Activated B cell treated with CpG ODN at 0.5 μM for 24 hours (primary cell): ENCODE data around the gene C11orf21. TPM values are rescaled to one million over a fixed set of nuclear protein-coding genes. Genes with fewer than 3 reads are reported as not detected.

Experiments
- ATAC-seq: fragments of 200-7000 bp; cut with Tn5 transposase; one replicate; pipeline ENCODE4 v1.10.0; 2021; ENCODE audit warnings: low read depth, mild to moderate bottlenecking, moderate library complexity
- CTCF ChIA-PET: fragments of 350-600 bp; sonication (Branson Sonifier 250); formaldehyde crosslinking; loops from one replicate; lab custom pipeline; 2021; ENCODE audit warnings: antibody characterized with exemption; lab: Charles Lee
- POLR2A ChIA-PET: fragments of 350-600 bp; sonication (Branson Sonifier 250); formaldehyde crosslinking; loops from one replicate; lab custom pipeline; 2021; ENCODE audit warnings: antibody characterized with exemption; lab: Charles Lee
- DNase-seq: peaks from one replicate; pipeline ENCODE4 v3.0.0; 2022
- H3K27ac Mint-ChIP-seq: one replicate; pipeline ENCODE4 v1.8.0; 2020; ENCODE audit warnings: mixed read lengths
- H3K27me3 Mint-ChIP-seq: one replicate; pipeline ENCODE4 v1.8.0; 2021; ENCODE audit warnings: mixed read lengths
- H3K36me3 Mint-ChIP-seq: one replicate; pipeline ENCODE4 v1.8.0; 2021; ENCODE audit warnings: low read depth, mixed read lengths
- H3K4me1 Mint-ChIP-seq: one replicate; pipeline ENCODE4 v1.8.0; 2021; ENCODE audit warnings: mixed read lengths
- H3K4me3 Mint-ChIP-seq: one replicate; pipeline ENCODE4 v1.8.0; 2020; ENCODE audit warnings: mild to moderate bottlenecking, mixed read lengths
- H3K9me3 Mint-ChIP-seq: one replicate; pipeline ENCODE4 v1.8.0; 2020; ENCODE audit warnings: mixed read lengths
- CTCF ChIP-seq: fragments of 200-600 bp; IDR thresholded peaks from one replicate; pipeline ENCODE4 v1.8.0; 2022; ENCODE audit warnings: antibody characterized with exemption, mild to moderate bottlenecking
- intact Hi-C: fragments of 100-400 bp; cut with micrococcal nuclease; formaldehyde crosslinking; loops from one replicate; pipeline ENCODE4 v1.15.1; 2024
- total RNA-seq: library from RNA; stranded (reverse); gene quantifications from 2 replicates; pipeline ENCODE4 v1.2.3, GENCODE V29; 2022

C11orf21 gene
- total RNA-seq, 1 donor from 2014 or later = 8.8 TPM

DNA sequence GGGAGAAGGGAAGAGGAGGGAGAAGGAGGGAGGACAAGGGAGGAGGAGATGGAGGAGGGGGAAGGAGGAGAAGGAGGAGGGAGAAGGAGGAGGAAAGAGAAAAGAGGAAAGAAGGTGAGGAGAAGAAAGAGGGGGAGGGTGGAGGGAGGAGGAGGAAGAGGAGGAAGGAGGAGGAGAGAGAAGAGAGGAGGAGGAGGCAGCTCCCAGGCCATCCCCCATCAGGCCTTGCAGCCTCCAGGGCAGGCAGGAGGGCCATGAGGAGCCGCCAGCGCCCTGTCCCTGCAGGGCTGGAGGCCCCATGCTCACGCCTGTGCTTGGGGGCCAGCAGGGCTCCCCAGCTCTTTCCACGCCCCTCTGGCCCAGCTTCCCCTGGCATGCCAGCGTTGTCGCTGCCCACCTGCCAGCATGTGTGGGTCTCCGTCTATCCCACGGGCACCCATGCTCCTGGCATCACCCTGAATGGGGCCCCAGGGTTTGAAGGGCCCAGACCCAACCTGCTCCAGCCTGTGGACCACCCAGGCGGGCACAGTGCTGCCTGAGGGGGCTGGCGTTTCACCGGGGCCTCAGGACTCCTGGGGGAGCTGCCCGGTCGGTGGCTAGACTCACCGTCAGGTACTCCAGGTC lies 5.3 kb upstream of the C11orf21 start:
- no peak for ATAC-seq
- ChIA-PET POLR2A (interaction anchor here (2.7 to 3.0 kb wide), 2 partner anchors 79 to 113 kb away, joined by 14 to 20 read pairs; no protein-coding TSS in a partner anchor), CTCF (interaction anchor here (1.0 to 11.2 kb wide), 5 partner anchors 11 to 113 kb away, joined by 3 to 321 read pairs (median 16); partner anchors contain the start of gene TSSC4)
- Mint-ChIP-seq H3K4me1 (peaks cover 43% of the 10 kb centered on the region), H3K36me3 (no peaks in the 10 kb centered on the region), H3K9me3 (no peaks in the 10 kb centered on the region), H3K27ac (no peak overlapping the region), H3K27me3 (no peaks in the 10 kb centered on the region), H3K4me3 (no peak overlapping the region)
- DNase-seq = no peak
- TF ChIP-seq CTCF = no peak
- intact Hi-C loops = no loop called here

DNA sequence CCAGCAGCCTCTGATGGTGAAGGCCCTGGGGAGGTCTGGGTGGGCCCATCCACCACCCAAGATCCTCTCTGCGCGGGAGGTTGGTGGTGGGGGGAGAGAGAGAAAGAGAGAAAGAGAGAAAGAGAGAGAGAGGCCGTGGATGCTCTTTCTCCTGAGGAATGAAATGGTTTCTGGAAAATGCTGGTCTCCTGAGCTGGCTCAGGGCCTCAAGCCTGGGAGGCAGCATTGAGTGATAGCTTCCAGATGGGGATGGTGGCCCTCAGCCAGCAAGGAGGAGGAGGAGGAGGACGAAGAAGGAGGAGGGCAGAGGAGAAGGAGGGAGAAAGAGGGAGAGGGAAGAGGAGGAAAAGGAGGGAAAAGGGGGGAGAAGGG lies 4.7 kb upstream of the C11orf21 start:
- H3K4me1 Mint-ChIP-seq = peaks cover 49% of the 10 kb centered on the region
- CTCF ChIA-PET = interaction anchor here (0.9 to 11.2 kb wide), 12 partner anchors 11 to 224 kb away, joined by 3 to 321 read pairs (median 6); partner anchors contain the start of gene TSSC4

DNA sequence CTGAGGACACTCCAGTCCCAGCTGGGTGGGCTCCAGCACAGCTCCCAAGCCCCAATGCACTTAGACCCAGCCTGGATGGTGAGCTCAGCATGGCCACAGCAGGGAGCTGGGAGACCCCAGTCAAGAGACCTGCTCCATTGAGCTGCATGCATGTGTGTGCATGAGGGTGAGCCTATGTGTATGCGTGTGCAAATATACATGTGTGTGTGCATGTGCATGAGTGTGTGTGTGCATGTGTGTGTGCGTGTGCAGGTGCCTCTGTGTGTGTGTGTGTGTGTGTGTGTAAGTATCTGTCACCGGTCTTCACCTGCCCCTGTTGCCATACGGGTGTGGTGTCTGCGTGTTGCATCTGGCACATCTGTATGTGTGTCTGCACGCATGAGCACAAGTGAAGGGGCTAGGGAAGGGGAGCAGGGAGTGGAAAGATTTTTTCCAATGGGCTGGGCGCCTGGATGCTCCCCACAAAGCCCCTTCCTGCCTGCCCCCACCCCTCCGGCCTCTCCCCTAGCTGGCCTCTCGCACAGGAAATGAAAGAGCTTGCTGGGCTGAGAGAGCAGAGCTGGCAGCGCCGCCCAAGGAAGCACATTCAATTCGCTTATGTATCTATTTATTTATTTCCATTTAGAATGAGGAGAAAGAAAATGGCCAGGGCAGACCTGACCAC lies 4.2 kb upstream of the C11orf21 start:
- ATAC-seq (no peak), DNase-seq (no peak)
- Mint-ChIP-seq H3K27ac (peak overlapping the region; percentile 68), H3K4me1 (peaks cover 54% of the 10 kb centered on the region), H3K4me3 (peak overlapping the region; percentile 45), H3K36me3 (no peaks in the 10 kb centered on the region), H3K9me3 (no peaks in the 10 kb centered on the region), H3K27me3 (no peaks in the 10 kb centered on the region)
- no peak for TF ChIP-seq CTCF
- ChIA-PET POLR2A (interaction anchor here (1.8 to 3.0 kb wide), 5 partner anchors 71 to 114 kb away, joined by 4 to 23 read pairs (median 14); partner anchors contain the start of genes CD81 and TSSC4), CTCF (interaction anchor here (0.9 to 11.2 kb wide), 16 partner anchors 10 to 225 kb away, joined by 3 to 321 read pairs (median 6); partner anchors contain the start of genes ASCL2 and TSSC4)
- intact Hi-C loops = loop anchor here (1.0 to 2.0 kb wide), 7 partner anchors 94 to 225 kb away; partner anchors contain the start of gene TSSC4

More for the DNA sequence above, 4.7 kb upstream of the C11orf21 start:
- POLR2A ChIA-PET = interaction anchor here (2.7 to 3.0 kb wide), 4 partner anchors 71 to 114 kb away, joined by 11 to 23 read pairs (median 17); partner anchors contain the start of genes CD81 and TSSC4
- Mint-ChIP-seq H3K9me3 (no peaks in the 10 kb centered on the region), H3K27me3 (no peaks in the 10 kb centered on the region), H3K36me3 (no peaks in the 10 kb centered on the region), H3K4me3 (peak overlapping the region; percentile 45), H3K27ac (peak overlapping the region; percentile 68)
- DNase-seq = no peak
- ATAC-seq = no peak
- no peak for TF ChIP-seq CTCF
- intact Hi-C loops = no loop called here

DNA sequence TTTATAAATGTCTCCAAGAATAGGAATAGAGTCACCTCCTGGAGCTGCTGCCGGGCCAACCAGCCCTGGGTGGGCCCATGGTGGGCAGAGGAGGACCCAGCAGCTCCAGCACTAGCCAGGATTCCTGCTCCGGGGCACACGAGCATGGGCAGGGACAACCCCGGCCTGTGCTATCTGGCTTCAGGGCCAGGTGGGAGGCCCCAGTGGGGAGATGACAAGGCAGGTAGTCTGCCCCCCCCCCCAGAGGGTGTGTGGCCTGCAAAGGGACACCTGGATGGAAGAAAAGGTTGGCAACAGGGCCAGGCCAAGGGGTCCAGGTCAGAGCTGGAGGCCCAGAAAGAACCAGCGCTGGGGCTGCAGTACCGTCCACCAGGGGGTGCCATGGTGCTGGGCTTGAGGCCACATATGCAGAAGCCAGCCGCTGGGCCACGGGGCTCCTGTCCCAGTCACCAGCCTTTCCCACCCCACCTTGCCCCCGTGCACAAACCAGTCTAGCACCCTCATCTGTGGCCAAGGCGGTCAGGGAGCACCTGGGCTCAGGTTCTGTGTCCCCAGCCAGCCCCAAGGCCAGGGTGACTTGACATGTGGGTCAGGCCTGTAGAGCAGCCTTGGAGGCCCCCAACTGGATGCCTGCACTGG lies 3.5 kb upstream of the C11orf21 start:
- Mint-ChIP-seq H3K9me3 (no peaks in the 10 kb centered on the region), H3K4me3 (peak overlapping the region; percentile 32), H3K36me3 (no peaks in the 10 kb centered on the region), H3K27ac (peak overlapping the region; percentile 18), H3K27me3 (no peaks in the 10 kb centered on the region), H3K4me1 (peaks cover 61% of the 10 kb centered on the region)
- intact Hi-C loops = loop anchor here (1.0 to 2.0 kb wide), 7 partner anchors 95 to 226 kb away; partner anchors contain the start of gene TSSC4
- no peak for TF ChIP-seq CTCF
- DNase-seq = peak; percentile 82
- peak; percentile 59 for ATAC-seq
- ChIA-PET CTCF (interaction anchor here (0.6 to 11.2 kb wide), 22 partner anchors 9 to 229 kb away, joined by 3 to 321 read pairs (median 6); partner anchors contain the start of genes ASCL2 and TSSC4), POLR2A (interaction anchor here (0.6 to 3.0 kb wide), 8 partner anchors 72 to 118 kb away, joined by 3 to 23 read pairs (median 8); partner anchors contain the start of genes CD81 and TSSC4)
